Karpas-422 (cell line): ENCODE data around the gene THUMPD3. TPM values are rescaled to one million over a fixed set of nuclear protein-coding genes. Genes with fewer than 3 reads are reported as not detected.

Source experiments
- DNase-seq: peaks from one replicate; pipeline ENCODE4 v3.0.0-alpha.2; 2015
- H2AFZ ChIP-seq: fragments of 200-600 bp; sonication (generic); 2 replicates; pipeline ENCODE4 v1.6.1; 2014; ENCODE audit warnings: antibody characterized with exemption, low read length, mixed read lengths
- H3K27ac ChIP-seq: fragments of 200-600 bp; sonication (generic); 2 replicates; pipeline ENCODE4 v1.5.1; 2014; ENCODE audit warnings: mild to moderate bottlenecking, low read length, moderate library complexity
- H3K27me3 ChIP-seq: fragments of 200-600 bp; sonication (generic); 2 replicates; pipeline ENCODE4 v1.6.1; 2014; ENCODE audit warnings: low read length, mixed read lengths
- H3K36me3 ChIP-seq: fragments of 200-600 bp; sonication (generic); 2 replicates; pipeline ENCODE4 v1.6.1; 2014; ENCODE audit warnings: low read length, mixed read lengths; ENCODE audit not compliant: insufficient read depth
- H3K4me1 ChIP-seq: fragments of 200-600 bp; sonication (generic); 2 replicates; pipeline ENCODE4 v1.6.1; 2014; ENCODE audit warnings: mild to moderate bottlenecking, low read length, mixed read lengths
- H3K4me2 ChIP-seq: fragments of 200-600 bp; sonication (generic); 2 replicates; pipeline ENCODE4 v1.6.1; 2014; ENCODE audit warnings: low read length, low read depth, mild to moderate bottlenecking; ENCODE audit not compliant: poor library complexity, severe bottlenecking
- H3K4me3 ChIP-seq: fragments of 200-600 bp; sonication (generic); 2 replicates; pipeline ENCODE4 v1.5.1; 2014; ENCODE audit warnings: mild to moderate bottlenecking, antibody characterized with exemption, low read length, mixed read lengths
- H3K79me2 ChIP-seq: fragments of 200-600 bp; sonication (generic); 2 replicates; pipeline ENCODE4 v1.6.1; 2014; ENCODE audit warnings: mild to moderate bottlenecking, low read length, mixed read lengths
- H3K9ac ChIP-seq: fragments of 200-600 bp; sonication (generic); 2 replicates; pipeline ENCODE4 v1.6.0; 2014; ENCODE audit warnings: low read length
- H3K9me2 ChIP-seq: fragments of 200-600 bp; sonication (generic), shearing (Covaris generic); replicated peaks from 2 replicates; pipeline ENCODE4 v1.6.0; 2014; ENCODE audit warnings: mild to moderate bottlenecking, low read length, moderate library complexity; ENCODE audit not compliant: insufficient read depth
- H3K9me3 ChIP-seq: fragments of 300-700, 200-600 bp; sonication (generic); 2 replicates; pipeline ENCODE4 v1.6.1; 2014; ENCODE audit warnings: low read length, mixed read lengths
- H4K20me1 ChIP-seq: fragments of 200-600 bp; sonication (generic); 2 replicates; pipeline ENCODE4 v1.6.1; 2014; ENCODE audit warnings: mild to moderate bottlenecking, antibody characterized with exemption, low read length, low read depth; ENCODE audit not compliant: insufficient read depth
- total RNA-seq: library from RNA; depleted of rRNA; stranded (reverse); fragments of >200 nt; shearing (Covaris generic); gene quantifications from 2 replicates; pipeline ENCODE4 v1.2.3, GENCODE V29; 2014; ENCODE audit warnings: low replicate concordance

Gene THUMPD3
- total RNA-seq, 1 experiment from 2014 or later, result 28.2 TPM

- Histone ChIP-seq H2AFZ (no peak overlapping the region), H3K79me2 (peaks cover 27% of the 10 kb centered on the region), H4K20me1 (peaks cover 27% of the 10 kb centered on the region), H3K9me3 (no peaks in the 10 kb centered on the region), H3K27ac (no peak overlapping the region), H3K4me2 (no peak overlapping the region), H3K27me3 (no peaks in the 10 kb centered on the region), H3K36me3 (peaks cover 66% of the 10 kb centered on the region), H3K4me3 (no peak overlapping the region), H3K9ac (no peak overlapping the region), H3K9me2 (no peaks in the 10 kb centered on the region), H3K4me1 (peaks cover 2% of the 10 kb centered on the region; the same call in 1 of the 2 replicates)
- no peak for DNase-seq
Observed at GRCh38 chr3:9388142-9388541, 25.3 kb downstream of the THUMPD3 start.

GRCh38 chr3:9388562-9389272 is 25.9 kb downstream of the THUMPD3 start:
- H3K4me3 ChIP-seq, result no peak overlapping the region
- H3K9ac ChIP-seq, result no peak overlapping the region
- H3K4me1 ChIP-seq, result peaks cover 4% of the 10 kb centered on the region; the same call in 1 of the 2 replicates
- H2AFZ ChIP-seq, result no peak overlapping the region
- H3K9me3 ChIP-seq, result no peaks in the 10 kb centered on the region
- no peaks in the 10 kb centered on the region for H3K27me3 ChIP-seq
- no peak overlapping the region for H3K27ac ChIP-seq
- H3K9me2 ChIP-seq, result no peaks in the 10 kb centered on the region
- H3K4me2 ChIP-seq, result no peak overlapping the region
- peaks cover 32% of the 10 kb centered on the region for H4K20me1 ChIP-seq
- H3K36me3 ChIP-seq, result peaks cover 70% of the 10 kb centered on the region
- DNase-seq, result no peak
- H3K79me2 ChIP-seq, result peaks cover 33% of the 10 kb centered on the region

- H3K79me2 ChIP-seq, result peaks cover 49% of the 10 kb centered on the region
- H3K4me2 ChIP-seq, result no peak overlapping the region
- H3K4me1 ChIP-seq, result peaks cover 18% of the 10 kb centered on the region
- H3K9ac ChIP-seq, result no peak overlapping the region
- DNase-seq, result no peak
- H3K9me3 ChIP-seq, result no peaks in the 10 kb centered on the region
- H3K4me3 ChIP-seq, result no peak overlapping the region
- H4K20me1 ChIP-seq, result peaks cover 44% of the 10 kb centered on the region
- H3K9me2 ChIP-seq, result no peaks in the 10 kb centered on the region
- peaks cover 72% of the 10 kb centered on the region for H3K36me3 ChIP-seq
- H2AFZ ChIP-seq, result no peak overlapping the region
- no peak overlapping the region for H3K27ac ChIP-seq
- no peaks in the 10 kb centered on the region for H3K27me3 ChIP-seq
Observed at GRCh38 chr3:9390265-9390888, 27.5 kb downstream of the THUMPD3 start.

DNA sequence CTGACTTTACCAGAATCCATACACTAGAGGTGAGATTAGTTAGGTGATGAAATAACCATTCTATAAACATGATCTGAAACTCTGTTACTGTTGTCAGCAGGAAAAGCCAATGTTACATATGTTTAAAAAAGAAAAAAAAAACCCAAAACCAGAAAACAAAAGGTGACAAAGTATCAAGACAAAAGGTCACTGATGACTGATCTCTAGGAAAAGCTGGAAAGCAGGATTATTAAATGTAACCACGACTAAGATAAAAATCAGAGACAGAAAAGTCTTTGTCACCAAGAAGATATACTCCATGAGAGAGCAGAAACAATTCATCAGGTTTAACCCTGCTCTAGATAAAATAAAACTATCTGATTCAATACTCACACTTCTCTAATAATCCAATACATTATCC is 29.2 kb downstream of the THUMPD3 start:
- peaks cover 66% of the 10 kb centered on the region for H3K36me3 ChIP-seq
- H2AFZ ChIP-seq, result no peak overlapping the region
- H3K4me3 ChIP-seq, result no peak overlapping the region
- peaks cover 23% of the 10 kb centered on the region for H3K4me1 ChIP-seq
- no peaks in the 10 kb centered on the region for H3K9me2 ChIP-seq
- no peak overlapping the region for H3K4me2 ChIP-seq
- H3K27ac ChIP-seq, result no peak overlapping the region
- no peaks in the 10 kb centered on the region for H3K9me3 ChIP-seq
- no peaks in the 10 kb centered on the region for H3K27me3 ChIP-seq
- no peak overlapping the region for H3K9ac ChIP-seq
- H3K79me2 ChIP-seq, result peaks cover 60% of the 10 kb centered on the region
- peaks cover 51% of the 10 kb centered on the region for H4K20me1 ChIP-seq
- DNase-seq, result no peak

- H3K27ac ChIP-seq, result peak overlapping the region; percentile 87
- no peaks in the 10 kb centered on the region for H3K9me2 ChIP-seq
- H2AFZ ChIP-seq, result no peak overlapping the region
- peak overlapping the region; percentile 71 for H3K4me2 ChIP-seq
- peaks cover 46% of the 10 kb centered on the region for H3K36me3 ChIP-seq
- H3K79me2 ChIP-seq, result peaks cover 88% of the 10 kb centered on the region
- H3K9ac ChIP-seq, result peak overlapping the region; percentile 86
- DNase-seq, result no peak
- H4K20me1 ChIP-seq, result peaks cover 71% of the 10 kb centered on the region
- no peaks in the 10 kb centered on the region for H3K9me3 ChIP-seq
- no peaks in the 10 kb centered on the region for H3K27me3 ChIP-seq
- H3K4me3 ChIP-seq, result peak overlapping the region; percentile 83
- H3K4me1 ChIP-seq, result peaks cover 42% of the 10 kb centered on the region
Observed at GRCh38 chr3:9395570-9396300, 32.9 kb downstream of the THUMPD3 start.

- peak; percentile 93 for DNase-seq
- H3K4me2 ChIP-seq, result peak overlapping the region; percentile 71
- no peaks in the 10 kb centered on the region for H3K9me2 ChIP-seq
- no peak overlapping the region for H2AFZ ChIP-seq
- peaks cover 72% of the 10 kb centered on the region for H4K20me1 ChIP-seq
- peak overlapping the region; percentile 83 for H3K4me3 ChIP-seq
- H3K4me1 ChIP-seq, result peaks cover 47% of the 10 kb centered on the region
- no peaks in the 10 kb centered on the region for H3K9me3 ChIP-seq
- H3K27me3 ChIP-seq, result no peaks in the 10 kb centered on the region
- peaks cover 88% of the 10 kb centered on the region for H3K79me2 ChIP-seq
- peaks cover 41% of the 10 kb centered on the region for H3K36me3 ChIP-seq
- H3K9ac ChIP-seq, result peak overlapping the region; percentile 86
- H3K27ac ChIP-seq, result peak overlapping the region; percentile 87
Observed at GRCh38 chr3:9396301-9396631, 33.4 kb downstream of the THUMPD3 start.

- Histone ChIP-seq H3K4me3 (peak overlapping the region; percentile 83), H3K4me2 (peak overlapping the region; percentile 71), H3K4me1 (peaks cover 52% of the 10 kb centered on the region), H3K9ac (peak overlapping the region; percentile 86), H3K9me2 (no peaks in the 10 kb centered on the region), H2AFZ (no peak overlapping the region), H3K27me3 (no peaks in the 10 kb centered on the region), H3K36me3 (peaks cover 36% of the 10 kb centered on the region), H4K20me1 (peaks cover 70% of the 10 kb centered on the region), H3K79me2 (peaks cover 88% of the 10 kb centered on the region), H3K9me3 (no peaks in the 10 kb centered on the region), H3K27ac (peak overlapping the region; percentile 87)
- peak; percentile 99 for DNase-seq
Observed at GRCh38 chr3:9396632-9397331, 33.9 kb downstream of the THUMPD3 start.
